GM12878 (cell line): ENCODE data around the gene MBOAT1. TPM values are rescaled to one million over a fixed set of nuclear protein-coding genes. Genes with fewer than 3 reads are reported as not detected.

Experiments
- ATAC-seq: fragments of 200-7000 bp; cut with Tn5 transposase; 3 replicates; pipeline ENCODE4 v1.9.1; 2020; ENCODE audit warnings: mild to moderate bottlenecking, moderate library complexity
- BruUV-seq: library from RNA; stranded (reverse); fragments of 400-500 nt; replicated peaks from 2 replicates; lab custom pipeline; 2021; lab: Mats Ljungman, UMichigan
- CTCF ChIA-PET: fragments of 300-600 bp; sonication (Branson Sonifier 250); formaldehyde crosslinking; extraction: SDS; loops from one replicate; lab custom pipeline; 2021; ENCODE audit warnings: inconsistent platforms; lab: Yijun Ruan, JAX
- POLR2A ChIA-PET: fragments of 350-600 bp; formaldehyde crosslinking; extraction: SDS; loops from one replicate; lab custom pipeline; 2021; ENCODE audit warnings: inconsistent platforms; lab: Charles Lee
- RAD21 ChIA-PET: fragments of 300-600 bp; sonication (Branson Sonifier 250); formaldehyde crosslinking; loops from one replicate; lab custom pipeline; 2023; ENCODE audit warnings: antibody characterized with exemption; ENCODE audit not compliant: unreplicated experiment; lab: Charles Lee
- SMC1A ChIA-PET: fragments of 300-600 bp; sonication (Branson Sonifier 250); formaldehyde crosslinking; loops from one replicate; lab custom pipeline; 2023; ENCODE audit not compliant: unreplicated experiment, uncharacterized antibody; lab: Charles Lee
- DNase-seq: peaks from one replicate; pipeline ENCODE4 v3.0.0-alpha.2; 2011; ENCODE audit warnings: low read depth, low spot score
- FAIRE-seq: peaks from 3 replicates; lab custom pipeline; 2011; peaks lifted over from hg19 to GRCh38; lab: Jason Lieb, UNC
- H2AFZ ChIP-seq: 2 replicates; pipeline ENCODE4 v1.6.0; 2011; ENCODE audit warnings: low read depth, low read length, control low read depth; ENCODE audit not compliant: control insufficient read depth
- H3K27ac ChIP-seq: 2 replicates; pipeline ENCODE4 v1.5.1; 2011; ENCODE audit warnings: control low read depth; ENCODE audit not compliant: control insufficient read depth, insufficient read depth
- H3K27me3 ChIP-seq, 2 experiments: replicated peaks in 1 of 2; 2 replicates each; pipeline versions ENCODE4 v1.6.0 to v1.6.1; 2011; ENCODE audit warnings: low read length in 1 of 2; ENCODE audit not compliant: control insufficient read depth in 2 of 2, insufficient read depth in 2 of 2
- H3K36me3 ChIP-seq, 2 experiments: 2 replicates each; pipeline ENCODE4 v1.5.1; 2011; ENCODE audit warnings: low read length in 1 of 2; ENCODE audit not compliant: control insufficient read depth in 2 of 2, insufficient read depth in 2 of 2
- H3K4me1 ChIP-seq: 2 replicates; pipeline ENCODE4 v1.6.1; 2011; ENCODE audit warnings: mild to moderate bottlenecking, low read length, moderate library complexity, mixed read lengths; ENCODE audit not compliant: control insufficient read depth, insufficient read depth
- H3K4me2 ChIP-seq: 2 replicates; pipeline ENCODE4 v1.6.0; 2011; ENCODE audit warnings: control low read depth; ENCODE audit not compliant: control insufficient read depth, insufficient read depth
- H3K4me3 ChIP-seq: fragments of 200-600 bp; sonication (generic); 2 replicates; pipeline ENCODE4 v1.5.1; 2016
- H3K79me2 ChIP-seq: 2 replicates; pipeline ENCODE4 v1.6.0; 2011; ENCODE audit warnings: low read length; ENCODE audit not compliant: control insufficient read depth, insufficient read depth
- H3K9ac ChIP-seq: 2 replicates; pipeline ENCODE4 v1.8.0; 2011; ENCODE audit warnings: low read length, control low read depth, mixed read lengths; ENCODE audit not compliant: control insufficient read depth, insufficient read depth
- H3K9me3 ChIP-seq: replicated peaks from 3 replicates; pipeline ENCODE4 v1.5.1; 2011; ENCODE audit warnings: mild to moderate bottlenecking, low read length; ENCODE audit not compliant: control insufficient read depth, insufficient read depth
- H4K20me1 ChIP-seq: 2 replicates; pipeline ENCODE4 v1.6.0; 2011; ENCODE audit not compliant: control insufficient read depth, insufficient read depth
- CHD1 ChIP-seq: IDR thresholded peaks from 2 replicates; pipeline ENCODE4 v1.6.1; 2012; ENCODE audit warnings: low read depth, low read length, improper control_type of control experiment
- DPF2 ChIP-seq: fragments of 450-650 bp; IDR thresholded peaks from 2 replicates; pipeline ENCODE4 v1.6.1; 2017; ENCODE audit warnings: mild to moderate bottlenecking
- HCFC1 ChIP-seq: fragments of 150-350 bp; IDR thresholded peaks from 2 replicates; pipeline ENCODE4 v1.6.1; 2014; ENCODE audit warnings: low read length
- NR2F1 ChIP-seq: fragments of 450-650 bp; conservative IDR thresholded peaks from 2 replicates; pipeline ENCODE4 v1.6.1; 2017; ENCODE audit warnings: mild to moderate bottlenecking
- RCOR1 ChIP-seq: conservative IDR thresholded peaks from 2 replicates; pipeline ENCODE4 v1.6.1; 2012; ENCODE audit warnings: low read depth, low read length, improper control_type of control experiment
- RELA ChIP-seq: fragments of 450-650 bp; IDR thresholded peaks from 2 replicates; pipeline ENCODE4 v1.8.0; 2014; ENCODE audit warnings: borderline replicate concordance; ENCODE audit not compliant: partially characterized antibody
- WGBS: methylation state at CpG from one replicate; pipeline ENCODE4 v1.1.6; 2016; ENCODE audit warnings: low lambda C conversion rate; ENCODE audit not compliant: insufficient replicate concordance, insufficient coverage; ENCODE audit errors: missing lambda C conversion rate; 5-methylcytosine and 5-hydroxymethylcytosine counted together
- in situ Hi-C: fragments of 300-500 bp; cut with MboI; formaldehyde crosslinking; loops from 9 replicates; pipeline ENCODE4 v1.14.3; 2018; ENCODE audit warnings: mixed read lengths
- intact Hi-C: fragments of 100-400 bp; cut with micrococcal nuclease; formaldehyde crosslinking; loops from one replicate; pipeline ENCODE4 v1.14.2; 2022; ENCODE audit not compliant: unreplicated experiment
- polyA plus RNA-seq, 11 experiments: library from polyadenylated mRNA; depleted of rRNA in 4 of 11; unstranded in 6 of 11; stranded (reverse) in 5 of 11; fragments of >200 nt; fragmentation: Nextera tagmentation in 4 of 11; fragmentation: Illumina TruSeq in 1 of 11; extraction: Ambion mirVana in 4 of 11; extraction: Trizol in 1 of 11; gene quantifications; 1 replicate in 1 of 11; 2 replicates in 10 of 11; pipeline versions ENCODE4 v1.2.1 to v1.2.3, GENCODE V29; 2011 to 2016; ENCODE audit warnings: inconsistent platforms in 2 of 11, missing spikeins in 2 of 11, low read depth in 1 of 11
- total RNA-seq, 4 experiments: library from RNA; depleted of rRNA in 3 of 4; stranded (reverse); fragments of >200 nt in 3 of 4; fragmentation: Illumina TruSeq in 1 of 4; extraction: Trizol in 1 of 4; gene quantifications; 2 replicates each; pipeline versions ENCODE4 v1.2.1 to v1.2.3, GENCODE V29; 2013 to 2021
- TF ChIP-seq, protein P1 (sequence below): IDR thresholded peaks from 2 replicates; pipeline ENCODE4 v1.6.1; 2011; ENCODE audit warnings: borderline replicate concordance, low read depth, mild to moderate bottlenecking, moderate library complexity, mixed read lengths, low read length; ENCODE audit not compliant: insufficient read depth; ENCODE audit errors: extremely low read length

Gene MBOAT1
- total and polyA plus RNA-seq, 10 of the 15 experiments (the other 5 are each of a cell fraction or from before 2014, with no cell fraction given), result 0.39 to 21.0 (median 11.6) TPM

DNA sequence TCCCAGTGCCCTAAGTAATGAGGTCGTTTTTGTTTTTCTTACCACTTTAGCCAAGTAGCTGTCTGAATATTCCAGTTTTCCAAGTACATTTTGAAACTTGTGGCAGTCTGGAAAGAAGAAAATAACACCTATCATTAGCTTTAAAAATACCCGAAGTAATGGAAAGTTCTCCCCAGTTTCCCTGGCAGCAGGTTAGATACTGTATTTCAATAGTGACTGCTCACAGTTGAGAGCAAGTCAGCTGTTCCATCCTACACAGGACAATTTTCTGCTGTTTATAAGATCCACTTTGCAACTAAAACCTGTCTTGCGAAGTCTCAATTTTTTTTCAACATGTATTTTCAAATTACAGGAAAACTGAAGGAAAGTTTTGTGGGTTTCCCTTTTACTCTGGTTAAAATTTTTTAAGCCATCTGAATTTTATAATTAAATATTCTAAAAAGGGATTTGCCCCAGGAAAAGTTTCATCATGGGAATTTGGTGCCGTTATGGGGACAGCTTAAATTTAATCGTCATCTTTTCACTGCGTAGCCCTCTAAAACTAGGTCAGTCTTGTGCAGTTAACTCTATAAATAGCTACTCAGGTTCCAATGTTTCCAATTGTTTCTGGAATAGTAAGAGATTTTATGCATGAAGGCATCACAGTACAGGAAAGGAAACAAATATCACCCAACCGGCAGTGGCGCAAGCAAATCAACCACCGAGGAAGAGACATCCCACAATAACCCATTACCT is 96.9 kb downstream of the MBOAT1 start (continued):
- TF ChIP-seq, protein P1, sequence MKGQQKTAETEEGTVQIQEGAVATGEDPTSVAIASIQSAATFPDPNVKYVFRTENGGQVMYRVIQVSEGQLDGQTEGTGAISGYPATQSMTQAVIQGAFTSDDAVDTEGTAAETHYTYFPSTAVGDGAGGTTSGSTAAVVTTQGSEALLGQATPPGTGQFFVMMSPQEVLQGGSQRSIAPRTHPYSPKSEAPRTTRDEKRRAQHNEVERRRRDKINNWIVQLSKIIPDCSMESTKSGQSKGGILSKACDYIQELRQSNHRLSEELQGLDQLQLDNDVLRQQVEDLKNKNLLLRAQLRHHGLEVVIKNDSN, result no peak
- TF ChIP-seq HCFC1, result no peak

DNA sequence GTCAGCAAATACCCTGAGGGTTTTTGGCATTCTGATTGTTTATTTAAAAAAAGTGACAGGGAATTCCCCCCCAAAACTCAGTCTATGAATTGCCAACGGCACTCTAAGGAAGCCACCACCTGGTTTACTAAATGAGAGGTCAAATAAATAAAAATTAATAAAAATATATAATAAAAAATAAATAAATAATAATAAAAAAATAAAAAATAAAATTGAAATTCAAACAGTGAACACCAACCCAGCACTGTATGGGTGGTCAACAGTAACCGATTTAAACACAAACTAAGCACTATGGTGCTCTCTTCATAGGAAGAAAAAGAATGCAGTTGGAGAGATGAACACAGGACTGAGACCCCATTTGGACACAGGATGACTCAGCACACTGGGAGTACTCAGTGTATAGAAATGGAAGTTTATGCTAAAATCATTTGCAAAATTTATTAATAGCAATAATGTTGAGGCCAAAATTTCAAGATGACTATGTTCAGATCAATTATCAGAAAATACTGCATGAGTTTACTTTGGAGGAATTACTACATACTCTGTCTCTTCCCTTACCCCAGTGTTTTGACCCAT is 98.5 kb downstream of the MBOAT1 start:
- intact Hi-C loops, result no loop called here
- Histone ChIP-seq H3K36me3 (peaks cover 2 to 10% of the 10 kb centered on the region in 2 experiments), H4K20me1 (no peaks in the 10 kb centered on the region), H2AFZ (no peak overlapping the region), H3K9ac (no peak overlapping the region), H3K4me3 (no peak overlapping the region), H3K79me2 (no peaks in the 10 kb centered on the region), H3K4me2 (no peak overlapping the region), H3K4me1 (no peaks in the 10 kb centered on the region; the same call in 1 of the 2 replicates), H3K27ac (no peak overlapping the region), H3K9me3 (no peaks in the 10 kb centered on the region), H3K27me3 (no peaks in the 10 kb centered on the region)
- ChIA-PET POLR2A (no interaction called here), RAD21 (no interaction called here), CTCF (no interaction called here), SMC1A (interaction anchor here (1.1 kb wide), 1 partner anchor 13 kb away, joined by 3 read pairs; no protein-coding TSS in a partner anchor)
- FAIRE-seq (no peak), DNase-seq (no peak), ATAC-seq (no peak)
- no TSS peak for BruUV-seq
- 97% methylated on average over 2 of the region's 2 CpGs for WGBS
- TF ChIP-seq DPF2 (no peak), RCOR1 (no peak), CHD1 (no peak), RELA (no peak), NR2F1 (no peak)
- in situ Hi-C loops, result no loop called here
